HG02938 (cell line): ENCODE data around the gene PCGF3.
A peak's percentile ranks its signal among the peaks of the same experiment; 100 is the strongest.
"Not testable (repeated sequence)": the region's sequence is repeated elsewhere in the genome, so short reads cannot be mapped to it uniquely, and the experiment has no call there.

Source experiments
- ATAC-seq: cut with Tn5 transposase; IDR thresholded peaks from one replicate; pipeline ENCODE4 v1.9.1; 2021; ENCODE audit warnings: mild to moderate bottlenecking, moderate library complexity; ENCODE audit not compliant: unreplicated experiment

Gene PCGF3

GRCh38 chr4:667545-667925, 38.1 kb upstream of the PCGF3 start:
- no peak for ATAC-seq

GRCh38 chr4:668219-668618, 37.4 kb upstream of the PCGF3 start:
- not testable (repeated sequence) for ATAC-seq

GRCh38 chr4:669806-670559, 35.6 kb upstream of the PCGF3 start:
- not testable (repeated sequence) for ATAC-seq

- no peak for ATAC-seq
Measured at GRCh38 chr4:671769-672168, 33.9 kb upstream of the PCGF3 start.

GRCh38 chr4:673349-674091, 32.1 kb upstream of the PCGF3 start:
- no peak for ATAC-seq

GRCh38 chr4:674172-675035, 31.2 kb upstream of the PCGF3 start, which contains the start of the genes ATP5ME and MYL5:
TSS of gene ATP5ME (minus strand) at chr4:674276. CDS start at chr4:674247, 29 bp downstream.
TSS of gene MYL5 (plus strand) at chr4:674542. CDS start at chr4:678027, 3,485 bp downstream.
- peak; percentile 74 for ATAC-seq

GRCh38 chr4:675036-675882, 30.4 kb upstream of the PCGF3 start:
- peak; percentile 0 for ATAC-seq

GRCh38 chr4:675980-676870, 29.4 kb upstream of the PCGF3 start:
- peak; percentile 26 for ATAC-seq

- ATAC-seq = no peak
Measured at GRCh38 chr4:676871-677235, 28.8 kb upstream of the PCGF3 start.

- no peak for ATAC-seq
Measured at GRCh38 chr4:677431-678293, 28.0 kb upstream of the PCGF3 start.

- ATAC-seq = no peak
Measured at GRCh38 chr4:678331-679103, 27.1 kb upstream of the PCGF3 start.

GRCh38 chr4:679104-679481, 26.5 kb upstream of the PCGF3 start:
- no peak for ATAC-seq

- no peak for ATAC-seq
Measured at GRCh38 chr4:679629-680028, 26.0 kb upstream of the PCGF3 start.

GRCh38 chr4:680091-680490, 25.5 kb upstream of the PCGF3 start:
- no peak for ATAC-seq

GRCh38 chr4:680551-680927, 25.1 kb upstream of the PCGF3 start:
- ATAC-seq = peak; percentile 16

- ATAC-seq = peak; percentile 41
Measured at GRCh38 chr4:680928-681645, 24.5 kb upstream of the PCGF3 start.
